ENCODE results near the gene FMO2.

Gene FMO2

DNA sequence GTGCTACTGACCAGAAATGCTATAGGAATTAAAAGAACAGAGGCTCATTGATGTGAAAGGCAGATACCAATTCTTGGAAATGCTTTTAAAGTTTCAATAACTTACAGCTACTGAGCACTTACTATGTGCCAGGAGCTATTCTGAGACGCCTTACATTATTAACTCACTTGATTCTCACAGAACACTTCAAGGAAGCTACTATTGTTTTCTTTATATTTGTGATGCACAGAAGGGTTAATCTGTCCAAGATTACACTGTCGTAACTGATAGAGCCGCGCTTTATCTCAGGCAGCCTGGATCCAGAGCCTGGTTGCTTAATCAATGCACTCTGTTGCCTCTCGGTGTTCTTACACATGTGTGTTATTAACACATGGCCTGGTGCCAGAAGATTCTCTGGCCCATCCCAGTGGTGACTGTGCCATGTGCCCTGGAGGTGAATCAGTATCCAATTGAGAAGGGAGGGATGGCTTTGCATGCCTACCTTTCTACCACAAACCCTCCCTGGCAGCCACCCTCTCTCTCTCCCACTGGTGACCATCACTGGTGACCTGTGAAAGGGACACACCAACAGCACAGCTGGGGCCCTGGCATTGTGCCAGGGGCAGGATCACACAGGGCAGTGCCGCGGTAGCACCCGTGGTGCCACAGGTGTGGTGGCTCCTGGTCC lies 72.0 kb downstream of the FMO2 start:
- no peak for TF ChIP-seq CTCF (IDR thresholded peaks at IDR 0.05; ENCODE audit: insufficient read depth, low read length)
- TF ChIP-seq, protein P1, sequence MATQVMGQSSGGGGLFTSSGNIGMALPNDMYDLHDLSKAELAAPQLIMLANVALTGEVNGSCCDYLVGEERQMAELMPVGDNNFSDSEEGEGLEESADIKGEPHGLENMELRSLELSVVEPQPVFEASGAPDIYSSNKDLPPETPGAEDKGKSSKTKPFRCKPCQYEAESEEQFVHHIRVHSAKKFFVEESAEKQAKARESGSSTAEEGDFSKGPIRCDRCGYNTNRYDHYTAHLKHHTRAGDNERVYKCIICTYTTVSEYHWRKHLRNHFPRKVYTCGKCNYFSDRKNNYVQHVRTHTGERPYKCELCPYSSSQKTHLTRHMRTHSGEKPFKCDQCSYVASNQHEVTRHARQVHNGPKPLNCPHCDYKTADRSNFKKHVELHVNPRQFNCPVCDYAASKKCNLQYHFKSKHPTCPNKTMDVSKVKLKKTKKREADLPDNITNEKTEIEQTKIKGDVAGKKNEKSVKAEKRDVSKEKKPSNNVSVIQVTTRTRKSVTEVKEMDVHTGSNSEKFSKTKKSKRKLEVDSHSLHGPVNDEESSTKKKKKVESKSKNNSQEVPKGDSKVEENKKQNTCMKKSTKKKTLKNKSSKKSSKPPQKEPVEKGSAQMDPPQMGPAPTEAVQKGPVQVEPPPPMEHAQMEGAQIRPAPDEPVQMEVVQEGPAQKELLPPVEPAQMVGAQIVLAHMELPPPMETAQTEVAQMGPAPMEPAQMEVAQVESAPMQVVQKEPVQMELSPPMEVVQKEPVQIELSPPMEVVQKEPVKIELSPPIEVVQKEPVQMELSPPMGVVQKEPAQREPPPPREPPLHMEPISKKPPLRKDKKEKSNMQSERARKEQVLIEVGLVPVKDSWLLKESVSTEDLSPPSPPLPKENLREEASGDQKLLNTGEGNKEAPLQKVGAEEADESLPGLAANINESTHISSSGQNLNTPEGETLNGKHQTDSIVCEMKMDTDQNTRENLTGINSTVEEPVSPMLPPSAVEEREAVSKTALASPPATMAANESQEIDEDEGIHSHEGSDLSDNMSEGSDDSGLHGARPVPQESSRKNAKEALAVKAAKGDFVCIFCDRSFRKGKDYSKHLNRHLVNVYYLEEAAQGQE (IDR thresholded peaks at IDR 0.05; ENCODE audit: insufficient replicate concordance, low read depth), result no peak
- H3K27ac ChIP-seq (replicated peaks), result no peak overlapping the region
- no peak for DNase-seq (ENCODE audit: low read depth in 1 of 2, low spot score in 1 of 2)

DNA sequence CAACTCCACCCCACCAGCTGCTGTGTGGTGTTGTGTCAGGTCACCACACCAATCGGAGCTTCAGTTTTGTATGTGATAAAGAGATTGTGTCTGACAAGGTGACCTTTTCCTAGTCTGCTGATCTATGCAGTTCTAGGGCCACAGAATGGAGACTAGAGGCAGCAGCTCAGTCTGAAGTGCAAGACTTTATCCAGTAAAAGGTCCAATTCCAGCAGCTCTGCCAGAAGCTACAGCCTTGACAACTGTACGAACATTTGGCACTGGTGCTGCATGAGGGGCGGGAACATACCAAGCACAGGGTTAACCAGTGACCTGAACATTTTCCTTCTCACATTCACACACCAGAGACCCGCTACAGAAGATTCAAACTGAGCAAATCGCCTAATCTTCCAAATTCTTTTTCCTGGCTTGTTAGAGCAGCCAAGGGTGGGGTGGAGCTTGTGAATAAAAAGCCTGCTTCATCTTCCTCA lies 72.5 kb downstream of the FMO2 start:
- TF ChIP-seq CTCF (IDR thresholded peaks at IDR 0.05; ENCODE audit: insufficient read depth, low read length), result no peak
- no peak for TF ChIP-seq POLR2AphosphoS5 (IDR thresholded peaks at IDR 0.05; ENCODE audit: low read depth)
- TF ChIP-seq SPI1 (IDR thresholded peaks at IDR 0.05; ENCODE audit: borderline replicate concordance, low read depth), result no peak
- TF ChIP-seq, protein P1 (IDR thresholded peaks at IDR 0.05; ENCODE audit: insufficient replicate concordance, low read depth), result no peak
- no peak for TF ChIP-seq GABPA (IDR thresholded peaks at IDR 0.05; ENCODE audit: low read depth)

More for the DNA sequence above, 72.0 kb downstream of the FMO2 start:
- no peaks in the 10 kb centered on the region for H3K27me3 ChIP-seq (ENCODE audit: insufficient read depth, poor library complexity, severe bottlenecking)
- H3K4me3 ChIP-seq (replicated peaks; ENCODE audit: insufficient read depth, low read length), result no peak overlapping the region

GRCh38 chr1:171258429-171258828 lies 73.3 kb downstream of the FMO2 start:
- no peak overlapping the region for H3K4me3 ChIP-seq (replicated peaks; ENCODE audit: insufficient read depth, low read length)
- no peaks in the 10 kb centered on the region for H3K27me3 ChIP-seq (ENCODE audit: insufficient read depth, poor library complexity, severe bottlenecking)
- no peak for DNase-seq (ENCODE audit: low read depth in 1 of 2, low spot score in 1 of 2)
- H3K27ac ChIP-seq (replicated peaks), result no peak overlapping the region
- TF ChIP-seq, protein P1 (IDR thresholded peaks at IDR 0.05; ENCODE audit: insufficient replicate concordance, low read depth), result no peak
- no peak for TF ChIP-seq CTCF (IDR thresholded peaks at IDR 0.05; ENCODE audit: insufficient read depth, low read length)
- no peak for TF ChIP-seq GABPA (IDR thresholded peaks at IDR 0.05; ENCODE audit: low read depth)
- TF ChIP-seq POLR2AphosphoS5 (IDR thresholded peaks at IDR 0.05; ENCODE audit: low read depth), result no peak
- no peak for TF ChIP-seq SPI1 (IDR thresholded peaks at IDR 0.05; ENCODE audit: borderline replicate concordance, low read depth)

More for the DNA sequence above, 72.5 kb downstream of the FMO2 start:
- Histone ChIP-seq H3K27ac (replicated peaks) (no peak overlapping the region), H3K27me3 (ENCODE audit: insufficient read depth, poor library complexity, severe bottlenecking) (no peaks in the 10 kb centered on the region), H3K4me3 (replicated peaks; ENCODE audit: insufficient read depth, low read length) (no peak overlapping the region)
- DNase-seq (ENCODE audit: low read depth in 1 of 2, low spot score in 1 of 2), result no peak

All from HL-60 (cell line).